GM21576 (cell line): ENCODE measurements around the gene KSR1.
A peak's percentile ranks its signal among the peaks of the same experiment; 100 is the strongest.
"Not testable (repeated sequence)": the region's sequence is repeated elsewhere in the genome, so short reads cannot be mapped to it uniquely, and the experiment has no call there.

ENCODE experiments used
- ATAC-seq: cut with Tn5 transposase; IDR thresholded peaks from one replicate; pipeline ENCODE4 v1.9.1; 2021; ENCODE audit warnings: mild to moderate bottlenecking, moderate library complexity; ENCODE audit not compliant: unreplicated experiment

KSR1 gene

DNA sequence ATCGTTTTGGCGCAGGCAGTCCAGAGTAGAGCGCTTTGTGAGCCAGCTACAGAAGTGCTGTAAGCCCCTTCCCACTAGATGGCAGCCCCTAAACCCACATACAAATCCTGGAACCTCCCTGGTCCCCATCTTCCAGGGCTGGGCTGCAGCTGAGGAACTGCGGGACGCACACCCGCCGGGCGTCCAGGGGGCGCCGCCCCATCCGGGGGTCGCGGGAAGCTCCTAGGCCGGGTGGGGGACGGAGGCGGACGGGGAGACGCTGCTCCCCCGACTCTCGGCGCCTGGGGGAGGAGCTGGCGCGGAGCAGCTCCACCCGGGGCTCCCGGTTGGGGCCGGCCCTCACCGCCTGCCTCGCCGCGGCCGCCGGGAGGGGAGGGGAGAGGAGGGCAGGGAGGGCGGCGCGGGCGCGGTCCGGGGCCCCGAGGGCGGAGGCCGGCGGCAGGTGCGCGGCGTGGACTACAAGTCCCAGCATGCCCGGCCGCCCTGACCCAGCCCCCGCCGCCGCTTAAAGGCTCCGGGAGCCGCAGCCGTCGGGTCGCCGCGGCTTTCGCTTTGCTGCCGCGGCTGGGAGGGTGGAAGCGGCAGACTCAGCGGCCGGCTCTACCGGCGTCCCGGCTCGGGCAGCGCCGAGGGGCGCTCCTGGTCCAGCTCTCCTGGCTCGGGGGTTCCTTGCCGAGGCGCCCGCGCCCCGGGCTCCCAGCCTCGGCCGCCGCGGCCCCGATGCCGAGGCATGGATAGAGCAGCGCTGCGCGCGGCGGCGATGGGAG, at the start of gene KSR1:
Gene KSR1 (plus strand): TSS at position 535 of the 767 bp plus-strand sequence. CDS start 196 bp downstream, at position 731.
- peak; percentile 71 for ATAC-seq

DNA sequence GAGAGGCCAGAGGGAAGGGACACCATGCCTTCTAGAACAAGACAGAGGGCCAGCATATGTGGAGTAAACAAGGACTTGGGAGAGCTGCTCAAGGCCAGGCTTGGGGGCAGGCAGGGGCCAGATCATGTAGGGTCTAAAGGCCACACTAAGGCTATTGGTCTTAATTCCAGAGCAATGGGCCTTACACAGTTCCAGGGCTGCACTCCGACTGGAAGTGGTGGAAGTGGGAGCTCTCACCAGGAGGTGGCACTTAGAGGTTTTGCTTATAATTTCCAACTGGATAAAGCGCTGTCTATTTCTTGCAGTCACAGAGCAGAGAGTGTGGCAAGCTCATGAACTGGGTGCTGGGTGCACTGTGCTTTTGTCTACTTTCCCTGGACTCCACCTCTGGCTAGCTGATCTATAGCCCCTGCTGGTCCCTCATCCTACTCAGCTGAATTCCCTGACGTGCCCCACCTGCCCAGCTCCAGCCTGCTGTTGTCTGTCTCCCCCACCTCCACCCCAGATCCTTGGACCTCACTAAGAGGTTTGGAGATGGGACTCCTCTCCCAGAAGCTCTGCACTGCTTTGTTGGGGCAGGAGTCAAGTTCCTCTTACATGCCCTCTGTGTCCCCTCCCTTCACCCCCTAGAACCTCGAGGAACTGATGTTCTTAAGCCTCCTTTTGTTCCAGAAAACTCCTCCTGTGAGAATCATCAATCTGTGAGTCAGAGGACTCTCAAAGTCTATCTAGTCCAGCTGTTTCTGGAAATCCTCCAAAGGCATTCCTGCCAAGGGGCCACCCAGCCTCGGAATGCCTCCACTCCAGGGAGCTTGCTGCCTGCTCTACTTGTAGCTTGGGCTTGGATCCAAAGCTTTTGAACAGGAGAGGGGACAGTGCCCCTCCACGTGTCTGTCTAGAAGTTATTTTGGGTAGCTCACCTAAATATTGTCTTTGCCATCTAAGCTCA, 48.1 kb upstream of the KSR1 start:
- ATAC-seq = no peak

DNA sequence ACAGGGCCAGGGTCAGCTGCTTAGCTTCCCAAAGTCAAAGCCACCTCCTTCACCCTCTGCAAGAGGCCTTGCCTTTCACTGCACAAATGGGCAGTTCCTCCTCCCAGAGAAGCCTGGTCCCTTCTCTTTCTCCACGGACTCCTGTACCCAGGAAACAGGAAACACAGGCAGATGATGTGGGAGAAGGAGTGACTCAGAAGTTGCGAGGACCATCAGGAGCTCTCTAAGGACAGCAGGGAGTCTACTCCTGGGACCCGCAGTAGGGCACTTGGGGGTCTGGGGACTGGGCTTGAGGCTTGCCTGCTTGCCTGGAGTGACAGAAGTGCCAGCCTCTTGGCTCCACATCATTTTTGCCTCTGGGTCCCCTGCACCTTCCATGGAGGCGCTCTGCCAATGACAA, 47.4 kb upstream of the KSR1 start:
- no peak for ATAC-seq

DNA sequence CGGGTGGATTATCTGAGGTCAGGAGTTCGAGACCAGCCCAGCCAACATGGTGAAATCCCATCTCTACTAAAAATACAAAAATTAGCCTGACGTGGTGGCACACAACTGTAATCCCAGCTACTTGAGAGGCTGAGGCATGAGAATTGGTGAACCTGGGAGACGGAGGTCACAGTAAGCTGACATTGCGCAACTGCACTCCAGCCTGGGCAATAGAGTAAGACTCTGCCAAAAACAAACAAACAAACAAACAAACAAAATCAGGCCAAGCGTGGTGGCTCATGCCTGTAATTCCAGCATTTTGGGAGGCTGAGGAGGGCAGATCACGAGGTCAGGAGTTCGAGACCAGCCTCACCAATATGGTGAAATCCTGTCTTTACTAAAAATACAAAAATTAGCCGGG, 44.1 kb upstream of the KSR1 start:
- not testable (repeated sequence) for ATAC-seq

DNA sequence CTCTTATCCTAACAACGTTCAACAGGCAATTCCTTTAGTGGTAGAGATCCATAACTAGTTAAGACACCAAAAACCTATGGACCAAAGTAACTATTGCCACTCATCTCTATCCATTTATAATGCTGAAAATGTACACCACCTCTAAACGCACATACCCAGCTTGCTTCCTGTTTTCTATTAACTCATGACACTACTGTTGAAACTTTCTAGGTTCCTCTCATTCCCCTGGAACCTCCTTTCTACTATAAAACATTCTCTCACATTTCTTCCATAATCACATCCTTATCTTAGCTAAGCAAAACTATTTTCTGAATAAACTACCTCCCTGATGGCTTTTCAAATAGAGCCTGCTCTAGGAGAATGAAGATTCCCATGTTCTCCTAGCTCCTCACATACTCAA, 42.9 kb upstream of the KSR1 start:
- ATAC-seq = no peak

DNA sequence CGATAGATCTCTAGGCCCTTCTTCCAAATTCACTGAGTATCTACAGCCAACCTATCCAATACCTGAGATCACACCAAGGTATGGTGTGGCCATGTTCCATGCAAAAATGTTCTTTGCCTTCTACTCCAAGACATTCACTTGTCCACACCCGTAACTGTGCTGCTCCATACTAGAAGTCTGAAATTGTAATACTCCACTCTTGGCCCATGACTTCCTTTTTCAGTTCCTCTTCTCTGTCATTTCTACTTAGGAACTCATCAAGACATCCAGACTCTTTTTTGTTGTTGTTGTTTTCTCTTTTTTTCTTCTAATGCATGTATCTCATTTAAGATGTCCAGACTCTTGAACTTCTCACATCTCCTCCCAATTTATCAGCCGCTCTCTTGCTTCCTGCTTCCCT, 42.5 kb upstream of the KSR1 start:
- ATAC-seq = no peak

DNA sequence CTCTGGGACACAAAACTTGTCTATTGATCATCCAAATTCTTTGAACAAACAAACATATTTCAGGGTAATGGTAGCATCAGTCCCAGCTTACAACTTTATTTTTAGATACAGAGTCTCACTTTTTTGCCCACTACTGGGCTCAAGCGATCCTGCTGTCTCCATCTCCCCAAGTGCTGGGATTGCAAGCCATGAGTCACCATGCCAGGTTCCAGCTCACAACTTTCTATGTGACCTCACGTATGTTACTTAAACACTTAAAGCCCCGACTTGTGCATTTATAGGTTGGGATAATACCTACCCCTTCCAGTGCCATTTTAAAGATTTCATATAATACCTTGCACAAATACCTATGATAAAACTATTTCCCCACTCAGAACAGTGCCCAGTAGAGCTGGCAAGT, 42.0 kb upstream of the KSR1 start:
- no peak for ATAC-seq

DNA sequence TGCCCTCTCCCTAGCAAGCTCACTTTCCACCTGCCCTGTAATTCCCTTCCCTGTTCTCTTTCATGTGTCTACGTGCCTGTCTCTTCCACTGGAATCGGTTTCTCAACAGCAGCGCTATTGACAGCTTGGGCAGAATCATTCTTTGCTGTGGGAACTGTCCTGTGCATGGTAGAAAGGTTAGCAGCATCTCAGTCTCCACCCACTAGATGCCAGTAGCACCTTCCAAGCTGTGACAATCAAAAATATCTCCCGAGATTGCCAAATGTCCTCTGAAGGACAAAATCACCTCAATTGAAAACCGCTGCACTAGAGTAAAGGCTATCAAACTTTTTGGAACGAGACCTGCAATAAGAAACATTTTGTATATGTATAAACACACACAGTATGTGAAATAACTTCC, 41.6 kb upstream of the KSR1 start:
- no peak for ATAC-seq

DNA sequence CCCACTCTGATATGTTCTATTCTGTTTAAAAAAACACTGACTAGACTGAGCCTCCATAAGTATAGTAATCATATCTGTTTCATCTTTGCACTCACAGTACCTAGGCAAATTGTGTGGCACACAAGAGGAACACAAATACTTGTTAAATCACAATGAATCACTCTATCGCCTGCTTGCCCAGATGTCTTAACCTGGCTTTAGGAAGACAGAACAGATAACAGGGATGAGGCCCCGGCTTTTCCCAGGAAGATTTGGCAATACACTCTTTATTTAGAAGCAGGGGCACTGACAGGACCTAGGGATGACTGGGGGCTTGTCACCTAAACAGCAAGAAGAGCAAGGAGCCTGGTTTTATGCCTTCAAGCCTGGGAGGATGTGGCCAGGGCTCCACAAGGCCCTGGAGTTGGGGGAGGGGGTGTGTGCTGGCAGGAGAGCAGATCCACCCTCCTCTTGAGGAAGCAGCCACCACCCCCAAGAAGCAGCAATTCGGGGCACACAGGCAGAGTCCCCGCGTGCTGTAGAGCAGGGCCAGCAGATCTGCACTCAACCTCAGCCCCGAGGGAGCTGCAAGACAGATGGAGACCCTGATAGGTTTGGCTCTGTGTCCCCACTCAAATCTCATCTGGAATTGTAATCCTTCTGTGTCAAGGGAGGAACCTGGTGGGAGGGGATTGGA, 41.0 kb upstream of the KSR1 start:
- no peak for ATAC-seq

DNA sequence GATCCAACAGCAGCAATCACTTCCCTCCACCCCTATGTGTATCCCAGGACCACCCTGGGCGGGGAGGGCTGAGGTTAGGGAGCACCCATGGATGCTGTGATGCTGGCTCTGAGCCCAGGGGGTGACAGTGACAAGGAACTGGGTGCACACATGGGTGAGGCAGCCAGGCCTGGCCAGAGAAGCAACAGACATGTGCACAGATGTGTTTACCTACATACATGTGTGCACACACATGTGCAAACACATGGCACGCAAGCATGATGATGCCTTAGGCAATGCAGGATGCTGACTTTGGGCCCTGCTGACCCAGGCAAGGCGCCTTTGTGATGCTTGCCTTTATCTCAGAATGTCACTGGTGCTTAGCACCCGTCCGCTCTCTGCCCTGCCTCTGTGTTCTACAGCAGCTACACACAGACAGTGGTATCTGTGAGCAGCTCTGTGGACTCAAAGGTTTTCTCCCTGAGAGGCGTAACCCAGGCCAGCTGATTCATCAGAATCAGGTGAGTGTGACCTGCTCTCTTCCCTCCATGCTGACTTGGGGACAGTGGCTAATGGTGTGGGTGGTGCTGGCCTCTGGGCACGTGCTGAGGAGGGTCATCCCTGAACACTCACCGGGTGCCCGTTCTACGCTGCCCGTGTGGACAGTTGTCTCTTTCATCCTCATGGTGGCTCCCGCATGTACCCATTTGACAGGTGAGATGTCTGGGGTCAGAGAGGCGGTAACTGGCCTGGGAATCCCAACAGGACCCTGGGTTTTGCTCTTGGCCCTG, 38.5 kb upstream of the KSR1 start:
- ATAC-seq = no peak

DNA sequence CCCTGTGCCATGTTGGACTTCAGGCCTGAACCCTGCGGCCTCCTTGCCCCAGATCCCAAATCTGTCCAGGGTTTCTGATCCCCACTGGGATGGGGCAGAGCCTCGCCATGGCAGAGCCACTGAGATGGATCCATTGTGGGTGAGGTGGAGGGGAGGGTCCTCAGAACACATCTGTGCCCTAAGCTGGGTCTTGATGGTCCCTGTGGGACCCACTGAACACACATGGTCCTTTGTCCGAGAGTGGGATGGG, 38.0 kb upstream of the KSR1 start:
- ATAC-seq = no peak

DNA sequence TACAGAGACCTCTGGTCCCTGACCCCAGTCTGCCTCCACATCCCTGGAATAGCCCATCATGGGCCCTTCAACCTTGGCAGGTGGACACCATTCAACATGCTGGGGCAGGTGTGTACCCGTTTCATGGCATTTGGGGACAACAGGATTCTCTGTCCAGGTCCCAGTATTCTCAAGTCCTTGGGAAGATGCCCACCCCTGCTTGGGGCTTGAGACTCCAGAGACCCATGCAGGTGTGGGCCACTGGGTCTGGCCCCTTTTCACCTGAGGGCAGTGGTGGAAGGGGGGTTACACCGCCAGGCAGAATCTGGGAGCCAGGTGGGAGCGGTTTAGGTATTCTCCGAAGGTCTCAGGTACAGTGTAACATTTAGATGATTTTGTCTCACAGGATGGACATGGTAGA, 37.1 kb upstream of the KSR1 start:
- ATAC-seq = no peak

DNA sequence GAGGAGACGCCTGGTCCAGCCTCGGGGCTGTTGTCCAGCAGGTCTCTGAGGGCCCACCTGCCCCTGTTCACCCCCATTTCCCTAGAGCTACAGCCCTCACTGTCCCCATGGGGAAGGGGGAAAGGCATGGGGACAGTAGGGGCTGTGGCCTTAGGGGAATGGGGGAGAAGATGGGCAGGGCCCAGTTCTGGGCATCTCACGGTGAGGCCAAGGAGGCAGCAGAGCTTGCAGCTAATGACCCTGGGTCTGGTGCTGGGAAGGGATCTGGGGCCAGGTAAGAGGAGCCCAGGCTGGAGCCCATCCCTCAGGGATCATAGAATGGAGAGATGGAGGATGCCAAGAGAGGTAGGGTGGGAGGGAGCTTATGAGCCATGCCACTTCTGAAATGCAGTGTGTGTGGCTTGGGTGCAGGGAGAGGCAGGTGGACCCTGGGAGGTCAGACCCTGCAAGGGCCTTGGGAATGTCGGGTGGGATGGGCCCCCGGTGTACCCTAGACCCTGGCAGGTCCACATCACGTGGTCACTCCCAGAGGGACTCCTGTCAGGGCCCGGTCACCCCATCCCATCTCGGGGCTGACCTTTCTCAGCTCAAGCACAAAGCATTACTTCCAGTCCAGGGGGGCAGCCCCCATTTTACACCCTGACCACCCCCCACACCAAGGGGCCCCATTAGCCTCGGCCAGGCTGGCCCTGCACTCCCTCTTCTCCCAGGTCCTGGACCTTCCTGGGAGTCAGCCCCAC, 35.9 kb upstream of the KSR1 start:
- ATAC-seq = no peak

DNA sequence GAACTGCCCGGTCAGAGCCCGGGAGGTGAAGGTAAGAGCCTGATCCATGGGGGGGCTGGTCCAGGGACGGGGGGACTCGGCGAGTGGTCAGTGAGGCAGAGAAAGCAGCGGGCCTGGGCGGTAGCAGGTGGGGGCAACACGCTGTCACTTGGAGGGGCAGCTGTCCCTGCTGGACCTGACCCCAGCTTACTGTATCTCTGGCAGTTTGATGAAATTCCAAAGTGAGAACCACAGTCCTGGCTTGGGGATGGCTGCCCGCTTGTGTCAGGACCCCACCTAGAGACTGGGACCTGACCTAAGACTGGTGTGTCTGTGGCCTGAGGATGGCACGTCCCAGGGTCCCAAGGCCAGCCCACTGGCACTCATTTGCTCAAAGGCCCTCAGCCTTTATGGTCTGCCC, 35.1 kb upstream of the KSR1 start:
- ATAC-seq = no peak

DNA sequence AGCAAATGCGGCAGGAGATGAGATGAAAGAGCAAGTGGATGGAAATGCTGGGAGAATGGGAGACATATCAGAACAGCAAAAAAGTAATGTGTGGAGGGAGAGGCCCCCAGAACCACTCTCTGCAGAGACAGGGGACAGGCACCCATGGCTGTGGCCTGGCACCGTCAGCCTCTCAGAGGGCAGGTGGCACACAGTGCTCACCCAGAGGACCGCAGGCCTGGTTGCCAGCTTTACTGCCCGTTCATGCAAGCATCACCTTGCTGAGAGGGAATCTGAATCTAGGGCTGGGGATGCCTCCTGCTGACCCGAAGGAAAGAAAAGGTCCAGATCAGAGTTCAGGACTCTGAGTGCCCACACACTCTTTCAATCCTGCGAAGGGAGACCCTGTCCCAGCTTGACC, 34.6 kb upstream of the KSR1 start:
- ATAC-seq = not testable (repeated sequence)

DNA sequence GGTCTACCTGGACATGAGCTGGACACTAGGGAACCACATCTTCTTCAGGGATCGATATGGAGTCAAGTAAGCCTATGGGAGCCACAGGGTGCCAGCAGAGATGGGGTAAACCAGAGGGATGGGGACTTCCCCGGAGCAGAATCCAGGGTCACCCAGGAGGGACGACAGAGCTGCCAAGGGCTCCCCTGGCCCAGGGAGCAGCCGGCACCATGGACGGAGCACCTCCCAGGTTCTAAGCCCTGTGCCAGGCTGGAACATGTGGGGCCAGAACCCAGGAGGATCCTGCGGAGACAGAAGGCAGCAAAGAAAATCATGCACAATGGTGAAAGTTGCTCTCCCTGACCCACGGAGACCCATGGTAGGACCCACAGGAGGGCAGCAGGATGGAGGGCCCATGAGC, 33.6 kb upstream of the KSR1 start:
- ATAC-seq = no peak

DNA sequence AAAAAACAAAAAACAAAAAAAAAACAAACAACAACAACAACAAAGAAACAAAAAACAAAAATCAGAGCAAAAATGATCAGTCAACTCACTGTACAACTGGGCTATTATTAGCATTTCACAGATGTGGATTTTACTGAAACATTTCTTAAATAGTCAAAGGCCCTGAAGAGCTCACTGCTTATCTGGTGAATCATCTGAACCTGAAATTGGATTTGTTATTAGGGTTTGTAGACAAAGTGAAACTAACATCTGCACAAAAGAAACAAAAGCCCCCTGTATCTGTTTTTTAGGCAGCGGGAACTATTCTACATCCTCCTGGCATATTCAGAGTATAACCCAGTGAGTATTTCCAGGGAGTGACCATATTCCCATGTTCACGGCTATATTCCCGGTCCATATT, 32.6 kb upstream of the KSR1 start:
- no peak for ATAC-seq

DNA sequence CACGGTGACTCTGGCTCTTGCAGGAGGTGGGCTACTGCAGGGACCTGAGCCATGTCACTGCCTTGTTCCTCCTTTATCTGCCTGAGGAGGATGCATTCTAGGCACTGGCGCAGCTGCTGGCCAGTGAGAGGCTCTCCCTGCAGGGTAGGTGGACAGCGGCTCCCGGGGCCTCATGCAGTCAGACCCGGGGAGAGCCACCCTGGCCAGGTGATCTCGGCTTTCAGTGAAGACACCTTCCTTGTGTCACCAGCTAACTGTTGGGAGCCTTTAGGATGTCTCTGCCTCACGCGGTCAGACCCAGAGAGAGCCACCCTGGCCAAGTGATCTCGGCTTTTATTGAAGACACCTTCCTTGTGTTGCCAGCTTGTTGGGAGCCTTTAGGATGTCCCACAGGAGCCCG, 31.7 kb upstream of the KSR1 start:
- no peak for ATAC-seq

DNA sequence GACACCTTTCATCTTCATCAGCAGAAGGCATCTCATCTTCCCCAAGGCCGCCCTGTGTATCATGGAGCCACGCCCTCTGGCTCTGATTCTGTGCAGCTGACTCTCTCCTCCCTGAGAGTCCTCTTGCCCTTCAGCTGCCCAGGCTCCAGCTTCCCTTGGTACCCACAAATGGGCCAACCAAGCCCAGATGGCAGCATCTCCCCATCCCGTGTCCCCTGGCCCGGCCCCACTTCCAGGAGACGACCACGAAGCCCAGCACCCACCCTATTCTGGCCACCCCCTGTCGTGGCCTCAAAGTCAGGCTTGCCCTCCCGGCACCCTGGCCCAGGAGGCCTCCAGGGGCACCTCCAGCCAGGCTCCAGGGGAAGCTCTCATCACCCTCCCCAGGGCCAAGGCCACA, 31.3 kb upstream of the KSR1 start:
- ATAC-seq = no peak

DNA sequence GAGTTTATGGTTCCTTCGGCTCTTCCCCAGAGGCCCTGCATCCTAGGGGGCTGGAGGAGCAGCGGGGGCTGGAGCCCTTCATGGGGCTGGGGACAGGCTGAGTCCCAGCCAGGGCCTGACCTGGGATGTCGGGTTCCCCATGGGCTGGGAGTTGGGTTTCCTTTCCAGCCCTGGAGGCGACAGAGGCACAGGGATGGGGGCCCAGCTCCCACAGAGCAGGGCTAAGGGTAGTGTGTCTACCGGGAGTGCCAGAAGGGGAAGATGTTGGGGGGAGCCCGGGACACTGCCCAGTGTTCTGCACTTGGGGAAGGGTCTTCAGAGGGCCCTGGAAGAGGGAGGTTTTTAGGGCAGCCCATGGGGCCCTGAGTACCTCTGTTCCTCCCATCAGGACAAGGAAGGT, 30.7 kb upstream of the KSR1 start:
- ATAC-seq = not testable (repeated sequence)
